GM19438 (cell line): Measurements from ENCODE around the gene FAM221B.

ENCODE experiments used
- ATAC-seq: cut with Tn5 transposase; IDR thresholded peaks from one replicate; pipeline ENCODE4 v1.9.1; 2021; ENCODE audit warnings: low read depth; ENCODE audit not compliant: unreplicated experiment

The FAM221B gene

DNA sequence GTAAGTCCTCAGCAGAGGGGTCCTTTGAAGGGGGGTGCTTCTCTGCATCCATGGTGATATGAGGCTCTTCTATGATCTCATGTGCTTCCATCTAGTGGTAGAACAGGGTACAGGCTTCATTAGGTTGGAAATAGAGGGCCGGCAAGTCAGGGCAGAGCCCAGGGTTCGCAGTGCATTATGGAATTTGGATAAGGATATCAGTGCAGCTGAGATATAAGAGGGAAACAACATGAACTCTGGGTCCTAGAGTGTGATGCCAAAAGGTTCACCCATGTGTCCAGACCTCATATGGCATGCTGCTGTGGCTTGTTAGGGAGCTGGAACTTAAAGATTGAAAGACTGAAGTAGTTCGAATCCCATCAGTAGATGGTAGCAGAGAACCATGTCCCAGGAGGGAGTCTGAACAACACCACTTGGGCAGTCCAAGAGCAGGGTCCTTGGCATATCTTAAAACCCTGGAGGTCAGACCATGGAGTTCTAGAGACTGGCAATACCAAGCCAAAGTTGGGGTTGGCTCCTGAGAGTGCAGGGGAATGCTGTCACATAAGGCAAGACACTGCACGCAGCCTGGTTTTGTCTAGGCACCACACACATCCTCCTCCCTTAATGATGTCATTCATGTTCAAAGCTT, 2.3 kb downstream of the FAM221B start:
- ATAC-seq: no peak

DNA sequence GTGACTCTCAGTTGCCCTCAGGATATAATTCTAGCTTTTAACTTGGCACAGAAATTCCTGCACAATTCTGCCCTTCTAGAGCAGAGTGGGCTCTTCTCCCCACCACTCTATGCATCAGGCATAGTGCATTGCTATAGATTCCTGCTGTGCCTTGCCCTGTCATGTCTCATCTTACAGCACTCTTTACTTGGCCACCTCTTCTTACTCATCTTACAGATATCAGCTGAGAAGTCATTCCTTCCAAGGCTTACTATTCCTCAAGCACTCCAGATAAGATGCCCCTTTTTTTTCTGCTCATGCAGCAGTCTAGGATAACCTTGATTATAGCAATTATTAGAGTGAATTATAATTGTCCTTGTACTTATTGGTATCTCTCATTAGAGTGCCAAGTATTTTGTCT, 5.6 kb downstream of the FAM221B start:
- no peak for ATAC-seq

DNA sequence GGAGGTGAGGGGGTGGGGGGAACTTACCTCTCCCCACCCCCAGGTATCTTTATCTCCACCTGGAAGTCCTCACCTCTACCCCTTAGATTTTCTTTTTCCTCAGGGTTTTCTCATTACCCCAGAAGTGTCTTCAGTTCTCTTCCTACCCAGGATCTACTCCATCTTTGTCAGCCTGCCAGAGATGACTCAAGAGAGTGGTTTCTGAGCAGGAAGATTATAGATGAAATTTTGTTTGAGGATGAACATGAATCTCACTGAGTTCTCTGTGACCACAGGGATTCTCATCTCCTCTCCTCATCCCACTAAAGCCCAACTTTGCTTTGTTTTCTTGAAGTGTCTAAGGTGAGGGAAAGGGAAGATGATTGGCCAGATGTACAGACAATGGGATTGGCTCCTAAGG, 8.5 kb downstream of the FAM221B start:
- ATAC-seq: no peak

DNA sequence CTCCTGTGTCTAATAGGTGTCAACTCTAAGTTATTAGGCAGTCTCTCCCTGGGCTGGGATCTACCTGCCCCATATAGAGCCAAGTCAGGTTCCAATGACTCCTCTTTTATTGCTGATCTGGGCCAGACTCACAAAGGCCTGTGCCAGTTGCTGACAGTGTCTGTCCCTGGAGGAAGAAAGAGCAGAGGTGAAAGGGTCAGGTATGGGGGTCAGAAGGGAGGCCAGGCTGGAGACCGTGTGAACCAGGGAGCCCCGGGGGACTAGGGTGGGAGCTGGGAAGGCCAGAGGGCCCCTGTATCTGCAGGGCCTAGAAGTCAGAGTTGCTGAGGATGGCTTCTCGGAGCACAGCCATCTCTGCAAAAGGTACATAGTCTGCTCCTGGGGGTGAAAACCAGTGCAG, 10.2 kb downstream of the FAM221B start:
- no peak for ATAC-seq

DNA sequence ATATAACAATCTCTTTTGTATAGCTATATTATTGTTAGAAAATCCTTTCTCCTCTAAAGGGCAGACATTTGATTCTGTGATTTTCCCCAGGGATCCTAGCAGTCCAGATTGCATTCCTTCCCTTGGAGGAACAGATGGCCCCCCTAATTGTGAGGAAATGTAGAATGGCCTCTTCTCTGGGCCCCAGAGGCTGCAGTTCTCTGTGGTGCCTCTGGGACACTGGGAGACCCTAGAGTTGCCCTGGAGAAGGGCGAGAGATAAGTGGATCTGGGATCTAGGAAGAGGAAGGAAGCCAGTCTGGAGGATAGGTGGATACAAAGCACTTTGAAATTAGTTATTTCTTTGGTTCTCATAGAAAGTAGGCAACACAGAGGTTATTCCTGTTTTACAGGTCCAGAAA, 11.8 kb downstream of the FAM221B start:
- ATAC-seq: no peak

DNA sequence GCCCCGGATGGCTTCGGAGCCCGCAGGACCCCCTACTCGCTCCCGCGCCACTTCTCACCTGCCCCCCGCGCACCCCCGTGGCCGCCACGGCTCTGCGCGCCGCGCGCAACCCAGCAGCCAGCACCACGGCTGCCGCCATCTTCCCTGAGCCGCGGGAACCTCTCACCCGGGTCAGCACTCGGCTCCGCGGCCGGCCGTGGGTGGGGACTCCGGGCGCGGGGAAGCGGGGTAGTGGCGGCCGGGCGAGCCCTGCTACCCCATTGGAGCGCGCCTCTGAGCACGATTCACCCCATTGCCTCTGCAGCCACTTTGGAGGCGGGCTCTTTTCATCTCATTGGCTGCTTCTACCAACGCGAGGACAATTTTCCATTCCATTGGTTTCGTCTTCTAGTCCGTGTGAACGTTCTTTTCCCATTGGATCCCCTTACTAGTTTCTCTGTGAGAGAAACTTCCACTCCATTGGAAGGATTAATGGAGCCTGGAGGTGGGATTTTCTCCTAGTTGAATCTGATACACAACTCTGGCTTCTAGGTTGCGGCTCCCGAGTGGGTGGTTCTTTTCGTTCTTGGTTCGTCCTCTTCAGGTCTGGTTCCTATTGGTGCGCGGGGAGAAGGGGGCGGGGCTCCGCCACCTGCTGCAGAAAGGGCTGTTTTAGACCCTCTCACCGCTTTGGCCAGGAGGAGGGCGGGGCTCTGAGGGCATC, 13.5 kb downstream of the FAM221B start, which contains the start of gene HINT2:
Gene HINT2 (minus strand): TSS at position 202 of the 703 bp plus-strand sequence. CDS start 63 bp downstream, at position 139.
- peak; percentile 76 for ATAC-seq

DNA sequence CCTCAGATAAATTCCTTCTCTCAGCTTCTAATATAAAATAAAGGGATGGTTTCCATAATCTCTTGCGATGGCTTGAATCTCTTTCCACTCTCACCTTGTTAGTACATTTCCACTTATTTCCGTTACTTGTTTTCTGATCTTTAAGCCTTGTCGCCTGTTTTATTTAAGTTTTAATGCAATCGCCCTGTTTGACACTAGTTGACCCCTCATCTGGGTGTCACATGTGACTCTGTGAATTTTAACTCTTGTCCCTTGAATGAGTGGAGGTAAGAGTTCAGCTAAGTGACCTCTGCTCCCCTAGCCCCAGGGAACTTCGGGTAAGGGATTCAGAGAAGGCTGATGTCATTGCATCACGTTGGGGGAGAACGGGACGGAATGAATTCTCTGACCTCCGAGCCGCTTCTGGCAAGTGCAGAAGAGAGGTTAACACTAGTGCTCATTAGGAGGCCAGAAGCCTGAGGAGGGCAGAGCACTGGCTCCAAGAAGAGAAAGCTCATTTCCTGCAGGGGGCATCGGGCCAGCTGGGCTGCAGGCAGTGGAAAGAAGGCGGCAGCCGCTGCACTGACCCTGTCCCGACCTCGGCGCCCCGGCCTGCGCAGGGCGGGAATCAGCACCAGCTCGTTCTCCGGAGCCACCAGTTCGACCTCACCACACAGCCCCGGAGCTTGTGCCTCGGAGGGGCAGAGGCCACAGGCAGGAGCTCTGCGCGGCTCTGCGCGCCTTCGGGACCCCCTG, 14.3 kb downstream of the FAM221B start:
- peak; percentile 24 for ATAC-seq

DNA sequence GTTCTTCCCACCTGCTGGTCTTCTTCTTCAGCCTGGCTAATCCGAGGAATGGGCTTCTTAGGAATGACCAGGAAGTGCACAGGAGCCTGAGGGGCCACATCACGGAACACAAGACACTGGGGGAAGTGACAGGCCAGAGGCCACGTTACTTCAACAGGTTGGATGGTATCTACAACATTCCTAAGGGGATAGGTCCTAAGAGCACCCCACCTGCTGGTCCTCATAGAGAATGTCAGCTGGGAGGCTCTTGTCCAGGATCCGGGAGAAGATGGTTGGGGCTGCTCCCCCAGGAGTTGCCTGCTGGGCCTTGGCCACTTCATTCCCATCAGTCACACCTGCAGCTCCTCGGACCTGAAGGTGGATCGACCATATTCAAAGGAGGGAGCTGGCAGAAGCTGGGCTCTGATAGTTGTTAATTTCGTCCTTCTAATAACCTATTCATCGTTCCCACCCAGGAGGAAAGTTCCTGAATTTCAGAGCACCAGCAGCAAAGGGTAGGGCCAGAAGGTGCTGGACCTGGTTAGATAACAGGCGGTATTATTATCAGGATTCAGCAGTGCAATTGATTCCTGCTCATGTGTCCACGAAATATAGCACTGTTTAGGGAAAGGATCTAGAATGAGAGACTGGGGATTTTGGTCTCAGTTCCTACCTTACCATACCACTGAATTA, 15.0 kb downstream of the FAM221B start:
- no peak for ATAC-seq

DNA sequence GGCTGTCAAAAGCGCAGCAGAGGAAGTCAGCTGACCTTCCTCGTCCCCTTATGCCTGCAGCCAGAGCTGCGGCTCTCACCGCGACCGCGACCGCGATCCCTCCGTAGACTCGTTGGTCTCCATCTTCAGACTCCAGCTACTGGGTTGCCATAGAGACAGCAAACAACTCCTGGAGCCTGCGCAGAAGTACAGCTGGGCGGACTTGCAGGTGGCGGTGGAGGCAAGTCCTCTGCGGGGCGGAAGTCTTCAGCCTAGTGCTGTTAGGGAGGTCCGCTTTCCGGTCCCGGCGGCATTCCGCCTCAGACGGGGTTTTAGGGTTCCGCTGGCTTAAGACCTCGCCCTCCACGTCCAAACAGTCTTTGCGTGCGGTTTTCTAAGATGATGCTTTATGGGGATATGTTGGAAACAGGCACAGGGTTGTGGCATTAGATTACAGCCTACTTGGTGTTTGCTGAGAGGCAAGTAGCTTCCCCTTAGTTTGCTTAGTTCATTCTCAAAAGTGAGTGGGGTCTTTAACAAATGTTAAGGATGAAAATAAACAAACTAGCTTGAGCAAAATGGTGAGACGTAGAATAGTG, 16.4 kb downstream of the FAM221B start, which contains the start of gene SPAG8:
Gene SPAG8 (minus strand): TSS at position 238 of the 578 bp plus-strand sequence. CDS start 115 bp downstream, at position 123.
- peak; percentile 53 for ATAC-seq

DNA sequence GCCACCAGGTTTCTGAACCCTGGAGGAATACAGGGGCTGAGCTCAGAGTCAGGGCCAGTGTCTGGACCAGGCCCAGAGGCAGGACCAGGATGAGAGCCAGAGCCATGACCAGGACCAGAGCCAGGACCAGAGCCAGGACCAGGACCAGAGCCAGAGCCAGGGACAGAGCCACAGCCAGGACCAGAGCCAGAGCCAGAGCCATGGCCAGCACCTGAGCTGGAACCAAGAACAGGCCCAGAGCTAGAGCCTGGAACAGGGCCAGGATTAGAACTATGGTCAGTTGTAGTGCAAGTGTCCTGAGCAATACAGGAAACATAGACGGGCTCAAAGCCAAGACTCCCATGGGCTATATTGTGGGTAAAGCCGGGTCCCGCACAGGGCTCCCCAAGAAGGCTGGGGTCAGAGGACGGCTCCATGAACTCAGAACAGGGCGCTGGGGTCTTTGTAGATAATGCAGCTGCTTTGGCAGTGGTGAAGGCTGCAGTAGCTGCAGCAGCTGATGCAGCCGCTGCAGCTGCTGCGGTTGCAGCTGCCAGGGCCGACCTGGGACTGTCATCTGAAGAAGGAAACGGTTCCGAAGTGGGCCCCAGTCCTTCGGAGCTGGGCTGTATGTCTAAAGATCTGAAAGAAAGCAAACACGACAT, 17.0 kb downstream of the FAM221B start:
- ATAC-seq: no peak

DNA sequence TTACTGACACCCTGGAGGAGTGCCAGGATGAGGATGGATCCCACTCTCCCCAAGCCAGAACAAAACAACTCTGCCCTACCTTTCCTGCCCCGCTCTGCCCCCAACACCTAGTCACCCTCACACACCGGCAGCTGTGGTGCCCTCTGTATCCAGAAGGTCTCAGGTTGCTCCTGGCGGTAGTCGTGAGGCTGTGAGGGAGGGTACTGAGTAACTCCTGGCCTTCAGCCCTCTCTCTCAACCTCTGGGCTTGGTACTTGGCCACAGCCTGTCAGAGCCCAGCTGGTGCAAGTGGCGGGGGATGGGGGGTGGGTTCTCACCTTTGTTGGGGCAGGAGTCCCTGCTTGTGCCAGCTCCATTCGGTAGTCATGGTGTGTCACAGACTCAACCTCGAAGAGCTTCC, 18.4 kb downstream of the FAM221B start:
- ATAC-seq: no peak

DNA sequence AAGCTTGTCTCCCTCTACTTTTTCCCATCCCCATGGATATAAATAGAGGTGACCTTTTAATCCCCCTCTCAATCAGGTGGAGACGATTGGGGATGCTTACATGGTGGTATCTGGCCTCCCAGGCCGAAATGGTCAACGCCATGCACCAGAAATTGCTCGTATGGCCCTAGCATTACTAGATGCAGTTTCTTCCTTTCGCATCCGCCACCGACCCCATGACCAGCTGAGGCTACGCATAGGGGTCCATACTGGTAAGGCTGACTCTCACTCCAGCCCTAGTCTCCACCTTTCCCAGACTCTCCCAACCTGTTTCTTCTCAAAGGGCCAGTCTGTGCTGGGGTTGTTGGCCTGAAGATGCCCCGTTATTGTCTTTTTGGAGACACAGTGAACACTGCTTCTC, 20.1 kb downstream of the FAM221B start:
- ATAC-seq: no peak

DNA sequence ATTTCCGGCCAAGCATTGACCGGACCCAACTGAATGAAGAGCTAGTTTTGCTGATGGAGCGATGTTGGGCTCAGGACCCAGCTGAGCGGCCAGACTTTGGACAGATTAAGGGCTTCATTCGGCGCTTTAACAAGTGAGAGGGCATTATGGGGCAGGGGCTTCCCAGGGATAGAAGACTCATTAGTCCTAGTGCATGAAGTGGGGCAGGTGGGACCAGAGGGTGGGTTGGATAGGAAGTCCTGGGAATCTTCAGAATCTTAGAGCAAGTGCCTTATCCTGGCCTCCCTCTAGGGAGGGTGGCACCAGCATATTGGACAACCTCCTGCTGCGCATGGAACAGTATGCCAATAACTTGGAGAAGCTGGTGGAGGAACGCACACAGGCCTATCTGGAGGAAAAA, 22.4 kb downstream of the FAM221B start:
- no peak for ATAC-seq

DNA sequence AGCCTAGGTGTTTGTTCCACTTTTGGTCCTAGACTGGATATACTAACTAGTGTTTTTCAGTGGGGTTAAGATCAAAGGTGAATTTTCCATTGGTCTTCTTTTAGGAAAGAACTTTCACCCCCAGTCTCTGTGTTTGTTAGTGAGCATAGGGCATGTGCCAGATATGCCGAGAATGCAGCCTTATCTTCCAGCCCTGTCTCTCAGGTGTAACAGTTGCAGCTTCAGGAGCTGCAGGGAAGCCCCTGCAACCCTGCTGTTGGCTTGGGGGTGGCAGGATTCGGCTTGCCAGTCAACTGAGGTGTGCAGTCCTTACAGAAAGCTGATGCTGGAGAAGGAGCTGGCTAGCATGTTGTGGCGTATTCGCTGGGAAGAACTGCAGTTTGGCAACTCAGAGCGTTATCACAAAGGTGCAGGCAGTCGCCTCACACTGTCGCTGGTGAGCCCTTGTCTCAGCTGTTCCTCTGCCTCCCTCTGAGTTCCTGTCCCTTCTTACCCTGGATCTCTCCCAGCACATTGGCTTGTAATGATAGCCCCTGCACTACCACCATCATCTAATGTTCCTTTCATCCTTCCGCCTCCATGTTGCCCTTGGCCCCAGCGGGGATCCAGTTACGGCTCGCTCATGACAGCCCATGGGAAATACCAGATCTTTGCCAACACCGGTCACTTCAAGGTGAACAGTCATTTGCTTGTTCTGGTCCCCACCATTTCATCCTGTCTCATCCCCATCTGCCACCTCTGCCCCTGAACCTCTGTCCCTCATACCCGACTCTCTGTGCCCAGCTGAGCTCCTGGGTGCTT, 27.0 kb downstream of the FAM221B start:
- ATAC-seq: no peak

DNA sequence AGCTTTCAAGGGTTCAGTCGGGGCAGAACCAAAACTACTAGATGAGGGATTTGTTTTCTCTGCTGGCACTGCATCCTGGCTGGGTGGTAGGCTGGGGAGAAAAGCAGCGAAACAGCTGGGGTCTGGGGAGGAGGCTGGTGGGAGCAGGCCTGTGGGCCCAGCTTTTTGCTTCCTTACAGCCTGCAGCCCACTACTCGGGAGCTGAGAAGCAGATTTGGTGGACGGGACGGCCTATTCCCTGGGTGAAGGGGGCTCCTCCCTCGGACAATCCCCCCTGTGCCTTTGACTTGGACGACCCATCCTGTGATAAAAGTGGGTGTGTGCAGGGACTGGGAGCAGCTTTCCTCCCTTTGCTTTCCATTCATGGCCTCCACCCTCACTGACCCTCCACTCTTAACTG, 28.0 kb downstream of the FAM221B start:
- no peak for ATAC-seq

DNA sequence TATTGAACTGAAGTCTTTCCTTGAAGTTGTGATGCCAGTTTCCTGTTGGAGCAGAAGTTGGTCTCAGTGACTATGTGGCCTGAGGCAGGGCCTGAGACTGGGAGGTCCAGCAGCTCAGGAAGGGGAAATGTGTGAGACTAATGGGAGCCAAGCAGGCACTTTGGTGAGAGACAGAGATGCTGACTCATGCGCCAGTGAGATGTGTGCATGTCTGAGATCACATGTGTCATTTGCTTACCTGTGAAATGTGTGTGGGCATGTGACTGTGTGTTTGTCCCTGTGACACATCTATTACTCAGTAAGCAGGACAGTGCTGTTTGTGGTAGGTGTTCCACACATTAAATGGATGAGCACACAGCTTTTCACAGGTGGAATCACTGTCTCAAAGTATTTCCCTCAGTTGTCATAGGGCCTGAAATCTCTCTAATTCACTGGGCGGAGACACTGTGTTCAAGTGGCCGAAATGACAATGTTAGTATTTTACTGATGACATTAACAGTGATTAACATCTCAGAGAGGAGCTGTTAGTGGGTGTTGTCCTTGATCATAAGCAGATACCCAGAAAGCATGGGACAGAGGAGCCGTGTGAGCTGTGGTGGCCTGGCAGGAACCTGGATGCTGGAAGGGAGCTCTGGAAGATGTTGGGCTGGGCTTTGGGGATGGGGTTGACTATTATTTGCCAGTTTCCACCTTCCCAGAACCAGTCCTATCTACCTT, 29.7 kb downstream of the FAM221B start:
- ATAC-seq: no peak

DNA sequence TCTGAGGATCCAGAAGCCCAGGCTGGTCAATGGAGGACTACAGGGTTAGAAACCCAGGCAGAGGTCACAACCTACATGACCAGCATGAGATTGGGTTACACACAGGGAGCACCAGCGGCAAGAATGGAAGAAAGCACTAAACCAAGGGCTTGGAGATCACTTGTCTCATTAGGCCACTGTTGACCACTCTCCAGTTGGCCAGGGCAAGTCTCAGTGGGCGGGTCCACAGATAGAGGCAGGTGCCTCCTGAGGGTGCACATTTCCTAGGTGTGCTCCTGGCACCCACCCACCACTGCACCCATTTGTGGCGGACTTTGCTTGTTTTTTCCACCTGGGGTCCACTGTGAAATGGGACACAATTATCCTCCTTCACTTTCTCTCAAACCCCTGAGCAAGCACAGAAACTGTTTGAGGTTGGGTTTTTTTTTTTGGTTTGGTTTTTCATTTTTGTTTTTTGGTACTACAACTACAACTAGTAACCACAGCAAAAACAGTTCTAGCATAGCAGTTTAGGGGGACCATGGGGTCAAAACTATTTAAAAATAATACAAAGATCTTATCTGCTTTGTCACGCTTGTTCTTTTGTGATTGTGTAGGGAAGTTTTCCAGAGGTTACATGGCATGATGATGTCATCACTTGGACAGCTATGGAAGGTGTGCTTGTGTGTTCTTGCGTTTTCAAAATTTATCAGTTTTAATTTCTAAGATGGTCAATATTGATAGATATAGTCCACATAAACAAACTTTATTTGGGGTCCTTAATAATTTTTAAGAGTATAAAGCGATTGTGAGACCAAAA, 31.0 kb downstream of the FAM221B start:
- ATAC-seq: no peak

DNA sequence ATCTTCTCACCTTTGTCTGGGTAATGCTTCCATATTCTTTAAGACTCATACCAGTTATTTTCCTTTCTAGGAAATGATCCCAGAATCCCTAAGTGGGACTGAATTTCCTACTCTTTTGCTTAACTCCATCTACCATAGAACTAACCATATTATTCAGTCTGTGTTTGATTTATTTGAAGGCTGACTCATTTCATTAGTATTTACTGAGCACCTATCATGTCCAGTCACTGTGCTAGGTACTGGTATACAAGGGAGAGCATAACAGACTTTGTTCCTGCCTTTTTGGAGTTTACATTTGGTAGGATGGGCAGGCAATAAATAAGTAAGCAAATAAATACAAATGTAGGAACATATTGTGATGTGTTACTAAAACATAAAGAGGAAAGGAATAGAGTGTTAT, 32.8 kb downstream of the FAM221B start:
- ATAC-seq: no peak
